ENCODE measurements around the gene DENND1C.

Gene DENND1C

GRCh38 chr19:6503407-6504201, 22.0 kb upstream of the DENND1C start:
- H3K4me3 ChIP-seq (ENCODE audit: low read depth, low read length): no peak overlapping the region
- no peak for DNase-seq (ENCODE audit: low read depth)
- no peak for TF ChIP-seq CTCF (IDR thresholded peaks at IDR 0.05; ENCODE audit: control insufficient read depth, extremely low read depth, insufficient read depth)

- no peak for TF ChIP-seq CTCF (IDR thresholded peaks at IDR 0.05; ENCODE audit: control insufficient read depth, extremely low read depth, insufficient read depth)
- no peak for DNase-seq (ENCODE audit: low read depth)
- H3K4me3 ChIP-seq (ENCODE audit: low read depth, low read length): peak within 1 kb of the TSS; percentile 57
These were observed 20.4 kb upstream of the DENND1C start, which contains the start of gene TUBB4A for GRCh38 chr19:6501740-6502648. TSS of gene TUBB4A (minus strand) at chr19:6502309. CDS start at chr19:6502212, 97 bp downstream.

GRCh38 chr19:6500837-6501739, 19.5 kb upstream of the DENND1C start:
- no peak for TF ChIP-seq CTCF (IDR thresholded peaks at IDR 0.05; ENCODE audit: control insufficient read depth, extremely low read depth, insufficient read depth)
- H3K4me3 ChIP-seq (ENCODE audit: low read depth, low read length): peak overlapping the region; percentile 57
- no peak for DNase-seq (ENCODE audit: low read depth)

- no peak for TF ChIP-seq CTCF (IDR thresholded peaks at IDR 0.05; ENCODE audit: control insufficient read depth, extremely low read depth, insufficient read depth)
- H3K4me3 ChIP-seq (ENCODE audit: low read depth, low read length): no peak overlapping the region
- DNase-seq (ENCODE audit: low read depth): no peak
These were observed 17.6 kb upstream of the DENND1C start for GRCh38 chr19:6499052-6499790.

- DNase-seq (ENCODE audit: low read depth): no peak
- no peak overlapping the region for H3K4me3 ChIP-seq (ENCODE audit: low read depth, low read length)
- TF ChIP-seq CTCF (IDR thresholded peaks at IDR 0.05; ENCODE audit: control insufficient read depth, extremely low read depth, insufficient read depth): no peak
These were observed 16.9 kb upstream of the DENND1C start for GRCh38 chr19:6498294-6499036.
